Measurements from ENCODE around the gene GNG2.

Gene GNG2

DNA sequence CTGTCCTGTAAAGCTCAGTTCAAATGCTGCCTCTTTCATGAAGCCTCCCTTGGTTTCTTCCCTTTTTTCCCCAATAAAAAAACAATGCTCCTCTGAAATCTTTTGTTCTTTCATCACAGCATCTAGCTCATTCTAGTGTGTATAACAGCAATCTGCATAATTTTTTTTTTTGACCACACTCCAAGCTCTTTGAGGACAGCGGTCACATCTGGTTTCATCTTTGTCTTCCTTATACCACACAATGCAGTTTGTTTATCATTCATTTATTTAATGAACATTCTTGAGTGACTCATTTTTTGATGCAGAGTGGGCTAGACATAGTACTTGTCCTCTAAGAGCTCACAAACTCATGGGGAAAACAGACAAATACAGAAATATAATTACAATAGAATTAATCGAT, 7.3 kb downstream of the GNG2 start:
- TF ChIP-seq, protein P1, sequence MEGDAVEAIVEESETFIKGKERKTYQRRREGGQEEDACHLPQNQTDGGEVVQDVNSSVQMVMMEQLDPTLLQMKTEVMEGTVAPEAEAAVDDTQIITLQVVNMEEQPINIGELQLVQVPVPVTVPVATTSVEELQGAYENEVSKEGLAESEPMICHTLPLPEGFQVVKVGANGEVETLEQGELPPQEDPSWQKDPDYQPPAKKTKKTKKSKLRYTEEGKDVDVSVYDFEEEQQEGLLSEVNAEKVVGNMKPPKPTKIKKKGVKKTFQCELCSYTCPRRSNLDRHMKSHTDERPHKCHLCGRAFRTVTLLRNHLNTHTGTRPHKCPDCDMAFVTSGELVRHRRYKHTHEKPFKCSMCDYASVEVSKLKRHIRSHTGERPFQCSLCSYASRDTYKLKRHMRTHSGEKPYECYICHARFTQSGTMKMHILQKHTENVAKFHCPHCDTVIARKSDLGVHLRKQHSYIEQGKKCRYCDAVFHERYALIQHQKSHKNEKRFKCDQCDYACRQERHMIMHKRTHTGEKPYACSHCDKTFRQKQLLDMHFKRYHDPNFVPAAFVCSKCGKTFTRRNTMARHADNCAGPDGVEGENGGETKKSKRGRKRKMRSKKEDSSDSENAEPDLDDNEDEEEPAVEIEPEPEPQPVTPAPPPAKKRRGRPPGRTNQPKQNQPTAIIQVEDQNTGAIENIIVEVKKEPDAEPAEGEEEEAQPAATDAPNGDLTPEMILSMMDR (conservative IDR thresholded peaks at IDR 0.05): no peak

DNA sequence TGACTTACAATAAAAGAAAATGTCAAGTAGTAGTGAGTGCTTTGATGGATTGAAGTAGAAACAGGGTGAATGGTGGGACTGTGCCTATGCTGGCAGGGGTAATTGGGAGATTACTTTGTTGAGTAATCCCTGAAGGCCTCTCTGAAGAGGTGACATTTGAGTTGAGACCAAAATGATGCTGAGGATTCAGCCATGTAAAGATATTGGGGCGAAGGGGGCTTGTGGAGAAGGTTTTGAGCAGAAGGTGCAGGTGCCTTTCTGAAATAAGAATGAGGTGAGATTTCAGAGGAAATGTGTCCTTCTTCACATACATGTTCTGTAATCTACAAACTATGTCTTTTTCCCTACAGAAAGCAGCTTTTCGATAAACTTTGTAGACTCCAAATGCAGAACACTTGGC, 8.0 kb downstream of the GNG2 start:
- no peak overlapping the region for H3K27ac ChIP-seq
- TF ChIP-seq, protein P1 (conservative IDR thresholded peaks at IDR 0.05): no peak

More for the DNA sequence above, 7.3 kb downstream of the GNG2 start:
- no peak overlapping the region for H3K27ac ChIP-seq

DNA sequence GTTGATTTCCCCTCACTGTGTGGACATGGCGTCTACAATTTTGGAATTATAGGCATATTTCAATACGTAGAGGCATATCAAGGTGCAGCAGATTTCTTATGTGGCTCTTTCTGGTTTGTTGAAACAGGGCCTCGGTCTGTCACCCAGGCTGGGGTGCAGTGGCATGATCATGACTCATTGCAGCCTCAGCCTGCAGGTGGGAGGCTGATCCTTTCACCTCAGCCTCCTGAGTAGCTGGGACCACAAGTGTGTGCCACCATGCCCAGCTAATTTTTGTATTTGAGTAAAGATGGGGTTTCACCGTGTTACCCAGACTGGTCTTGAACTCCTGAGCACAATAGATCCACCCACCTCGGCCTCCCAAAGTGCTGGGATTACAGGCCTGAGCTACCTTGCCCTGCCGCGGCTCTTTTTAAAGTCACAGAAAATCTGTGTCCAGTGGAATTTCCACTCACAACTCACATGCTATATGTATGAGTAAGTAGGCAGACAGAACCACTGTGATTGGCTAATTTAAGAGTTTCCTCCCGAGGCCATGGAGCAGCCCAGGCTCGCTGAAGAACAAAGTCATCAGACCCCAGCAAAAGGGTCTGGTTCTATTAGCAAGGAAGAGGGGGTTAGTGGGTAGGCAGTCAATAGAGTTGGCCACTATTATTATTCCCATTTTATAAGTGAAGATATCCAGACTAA, 9.1 kb downstream of the GNG2 start:
- H3K27ac ChIP-seq: no peak overlapping the region
- TF ChIP-seq, protein P1 (conservative IDR thresholded peaks at IDR 0.05): no peak

DNA sequence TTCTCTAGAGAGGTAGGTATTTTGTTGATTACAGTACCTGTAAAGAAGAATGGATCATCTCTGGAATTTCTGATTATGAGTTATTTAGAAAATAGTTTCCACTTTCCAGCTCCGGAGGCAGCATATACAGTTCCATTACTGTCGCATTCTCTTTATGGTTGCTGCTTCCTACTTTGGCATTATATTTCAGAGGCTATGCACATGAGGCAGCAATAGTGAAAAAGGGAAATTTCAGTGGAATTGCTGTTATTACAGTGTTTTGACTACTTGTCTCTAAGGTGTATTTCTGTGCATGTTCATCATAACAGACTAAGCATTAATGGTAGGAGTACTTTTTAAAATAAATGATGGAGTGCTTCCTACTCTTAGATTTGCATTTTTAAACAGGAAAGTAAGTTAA, 10.2 kb downstream of the GNG2 start:
- no peak overlapping the region for H3K27ac ChIP-seq
- TF ChIP-seq, protein P1 (conservative IDR thresholded peaks at IDR 0.05): no peak

DNA sequence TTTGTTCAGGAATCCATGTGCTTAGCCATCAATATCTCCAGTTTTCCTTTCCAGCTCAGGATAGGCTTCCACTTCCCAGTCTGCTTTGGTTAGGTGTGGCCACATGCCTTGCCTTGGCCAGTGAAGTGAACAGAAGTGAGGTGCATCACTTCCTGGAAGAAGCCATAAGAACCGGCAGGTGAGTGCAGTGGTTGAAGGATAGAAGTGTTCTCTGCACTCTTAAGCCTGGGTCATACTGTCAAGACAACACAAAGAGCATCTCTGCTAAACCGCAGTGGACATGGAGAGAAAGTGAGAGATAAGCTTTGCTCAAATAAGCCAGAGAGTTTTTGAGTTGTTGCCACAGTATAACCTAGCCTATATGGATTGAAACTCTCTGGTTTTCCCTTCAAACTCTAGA, 11.4 kb downstream of the GNG2 start:
- peak overlapping the region; percentile 95 for H3K27ac ChIP-seq
- TF ChIP-seq, protein P1 (conservative IDR thresholded peaks at IDR 0.05): no peak

DNA sequence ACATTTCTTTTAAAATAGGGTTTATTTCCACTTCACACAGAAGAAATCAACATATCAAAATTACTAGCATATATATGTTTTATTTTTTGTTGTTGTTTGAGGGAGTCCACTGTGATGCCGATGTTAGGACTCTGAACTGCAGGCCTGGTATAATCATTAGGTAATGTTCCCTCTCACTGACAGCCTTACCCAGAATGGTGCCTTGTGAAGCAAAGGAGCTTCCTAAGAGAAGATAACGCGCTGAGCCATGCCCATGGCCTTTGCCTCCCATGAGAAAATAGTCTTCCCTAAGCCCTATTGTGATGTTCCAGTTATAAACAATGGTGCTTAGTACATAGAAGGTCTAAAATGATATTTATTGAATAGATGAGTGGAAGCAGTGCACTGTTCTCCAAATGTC, 12.0 kb downstream of the GNG2 start:
- TF ChIP-seq, protein P1 (conservative IDR thresholded peaks at IDR 0.05): no peak
- peak overlapping the region; percentile 95 for H3K27ac ChIP-seq

DNA sequence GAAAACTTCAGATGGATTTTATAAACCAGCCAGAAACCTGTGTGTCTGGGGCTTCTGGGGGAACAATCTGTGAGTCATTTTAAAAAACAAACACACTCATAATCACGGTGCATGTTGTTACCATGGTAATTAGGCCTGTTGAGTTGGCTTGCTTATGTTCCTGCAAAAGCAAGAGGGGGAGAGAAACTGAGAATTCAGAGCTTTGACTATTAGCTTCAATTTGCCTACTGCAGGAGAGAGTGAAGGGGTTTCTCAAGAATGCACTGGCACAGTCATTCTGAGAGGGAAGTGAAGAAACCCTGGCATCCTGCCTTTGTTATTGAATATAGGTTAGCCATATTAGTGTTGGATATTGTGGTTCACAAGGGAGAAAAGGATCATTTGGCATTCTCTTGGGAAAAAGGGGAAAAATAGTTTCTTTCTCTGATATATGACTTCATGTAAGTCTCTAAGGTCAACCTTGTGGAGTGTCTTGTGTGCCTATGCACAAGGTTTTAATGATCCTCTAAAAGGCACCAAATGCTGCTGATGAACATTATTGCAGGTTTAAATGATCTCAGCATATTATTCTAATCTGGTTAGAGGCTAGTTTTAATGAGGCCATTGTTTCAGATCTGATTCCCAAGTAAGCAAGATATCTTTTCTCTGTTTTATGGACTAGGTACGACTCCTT, 12.9 kb downstream of the GNG2 start:
- TF ChIP-seq, protein P1 (conservative IDR thresholded peaks at IDR 0.05): no peak
- H3K27ac ChIP-seq: peak overlapping the region; percentile 95

All from VCaP (cell line).